Measurements from ENCODE around the gene CBFA2T2.
A peak's percentile ranks its signal among the peaks of the same experiment; 100 is the strongest.
"Not testable (repeated sequence)": the region's sequence is repeated elsewhere in the genome, so short reads cannot be mapped to it uniquely, and the experiment has no call there.

The CBFA2T2 gene

GRCh38 chr20:33553516-33553915 is 63.6 kb downstream of the CBFA2T2 start:
- DNase-seq = no peak

DNA sequence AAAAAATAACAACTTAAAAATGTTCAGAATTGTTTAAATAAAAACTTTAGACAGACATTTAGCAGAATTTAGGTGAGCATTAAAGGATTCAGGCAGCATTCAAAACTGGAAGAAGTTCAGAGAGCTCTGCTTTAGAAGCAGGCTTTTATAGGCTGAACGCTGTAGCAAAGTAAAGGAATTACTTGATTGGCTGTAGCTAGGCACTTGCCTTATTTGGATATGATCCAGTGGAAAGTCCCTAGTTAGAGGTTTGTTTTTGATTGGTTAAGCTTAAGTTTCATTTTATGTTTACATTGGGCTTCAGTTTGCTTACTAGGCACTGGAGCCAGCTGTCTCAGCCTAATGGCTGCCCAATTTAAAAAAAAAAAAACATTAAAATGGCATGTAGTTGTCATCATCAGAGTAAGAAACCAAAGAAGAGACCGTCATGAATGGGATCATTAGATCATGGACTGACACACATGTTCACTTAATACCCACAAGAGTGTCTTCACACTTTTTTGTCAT is 65.1 kb downstream of the CBFA2T2 start:
- peak; percentile 99 for DNase-seq

GRCh38 chr20:33555755-33556154 is 65.9 kb downstream of the CBFA2T2 start:
- DNase-seq = no peak

DNA sequence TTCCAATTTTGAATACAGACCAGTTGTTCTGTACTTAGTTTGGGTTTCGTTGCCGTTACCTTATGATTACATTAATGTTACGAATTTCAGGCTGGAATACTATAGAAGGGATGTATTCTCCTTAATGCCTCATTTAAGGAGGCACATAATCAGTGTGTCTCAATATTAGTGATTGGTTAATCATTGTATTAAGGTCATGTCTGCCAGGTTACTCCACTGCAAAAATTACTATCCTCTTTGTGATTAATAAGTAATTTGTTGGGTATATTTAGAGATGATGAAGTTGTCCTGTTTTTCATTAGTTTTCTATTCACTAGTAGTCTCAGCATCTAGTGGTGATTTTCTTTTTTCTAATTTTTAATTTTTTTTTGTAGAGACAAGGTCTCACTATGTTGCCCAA is 66.3 kb downstream of the CBFA2T2 start:
- no peak for DNase-seq

DNA sequence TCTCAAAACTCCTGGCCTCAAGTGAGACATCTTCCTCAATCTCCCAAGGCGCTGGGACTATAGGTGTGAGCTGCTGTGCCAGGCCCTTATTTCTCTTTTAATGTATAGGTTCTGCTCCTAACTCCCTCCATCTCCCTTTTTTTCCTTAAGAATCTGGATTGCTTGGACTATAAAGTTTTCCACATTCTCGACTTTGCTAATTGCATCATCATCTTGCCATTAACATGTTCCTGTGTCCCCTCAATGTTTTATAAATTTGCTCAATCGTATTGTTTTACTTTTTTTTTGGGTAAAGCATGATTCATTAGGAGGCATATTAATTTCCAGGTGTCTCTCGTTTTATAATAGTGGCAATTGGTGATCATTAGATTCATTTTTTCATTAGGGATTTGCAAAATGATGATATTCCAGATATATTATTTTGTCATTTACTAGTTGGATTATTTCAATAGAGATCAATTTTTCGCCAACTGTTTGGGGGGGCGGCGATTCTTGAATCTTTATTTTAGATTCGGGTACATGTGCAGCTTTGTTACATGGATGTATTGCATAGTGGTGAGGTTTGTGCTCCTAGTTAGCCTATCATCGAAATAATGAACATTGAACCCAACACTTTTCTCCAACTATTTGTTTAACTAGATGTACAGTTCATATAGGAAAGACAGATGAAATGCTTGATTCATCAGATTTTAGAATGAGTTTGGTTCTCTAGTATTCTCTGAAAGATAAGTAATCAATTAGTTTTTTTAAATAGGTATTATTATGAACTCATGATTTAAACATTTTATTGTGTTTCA is 68.7 kb downstream of the CBFA2T2 start:
- DNase-seq = no peak

DNA sequence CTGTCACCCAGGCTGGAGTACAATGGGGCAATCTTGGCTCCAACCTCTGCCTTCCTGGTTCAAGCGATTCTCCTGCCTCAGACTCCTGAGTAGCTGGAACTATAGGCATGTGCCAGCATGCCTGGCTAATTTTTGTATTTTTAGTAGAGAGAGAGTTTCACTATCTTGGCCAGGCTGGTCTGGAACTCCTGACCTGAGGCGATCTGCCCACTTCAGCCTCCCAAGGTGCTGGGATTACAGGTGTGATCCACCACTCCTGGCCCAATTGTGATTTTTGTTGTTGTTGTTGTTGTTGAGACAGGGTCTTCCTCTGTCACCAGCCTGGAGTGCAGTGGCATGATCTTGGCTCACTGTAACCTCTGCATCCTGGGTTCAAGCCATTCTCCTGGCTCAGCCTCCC is 69.3 kb downstream of the CBFA2T2 start:
- DNase-seq = no peak

DNA sequence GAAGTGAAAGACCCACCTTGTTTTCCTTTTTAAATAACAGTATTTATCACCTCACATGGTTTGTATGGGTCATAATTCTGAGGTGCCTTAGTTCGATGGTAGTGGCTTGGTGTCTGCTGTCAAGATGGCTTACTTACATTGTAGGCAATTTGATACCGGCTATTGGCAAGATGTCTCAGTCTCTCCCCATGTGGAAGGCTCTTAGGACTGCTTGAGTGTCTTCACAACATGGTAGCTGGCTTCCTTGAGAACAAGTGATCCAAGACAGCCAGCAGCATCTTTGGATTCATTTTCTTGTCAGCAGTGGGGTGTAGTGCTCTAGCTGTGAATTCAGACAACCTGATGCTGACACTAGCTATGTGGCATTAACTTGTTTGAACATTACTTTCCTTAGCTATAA is 70.1 kb downstream of the CBFA2T2 start:
- DNase-seq = no peak

DNA sequence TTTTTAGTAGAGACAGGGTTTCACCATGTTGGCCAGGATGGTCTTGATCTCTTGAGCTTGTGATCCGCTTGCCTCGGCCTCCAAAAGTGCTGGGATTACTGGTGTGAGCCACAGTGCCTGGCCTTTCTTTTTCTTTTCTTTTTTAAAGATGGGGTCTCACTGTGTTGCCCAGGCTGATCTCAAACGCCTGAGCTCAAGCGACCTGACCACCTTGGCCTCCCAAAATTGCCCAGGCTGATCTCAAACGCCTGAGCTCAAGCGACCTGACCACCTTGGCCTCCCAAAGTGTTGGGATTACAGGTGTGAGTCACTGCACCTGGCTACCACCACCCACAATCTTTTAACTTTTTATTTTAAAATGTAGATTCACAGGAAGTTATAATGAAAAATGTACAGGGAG is 71.2 kb downstream of the CBFA2T2 start:
- not testable (repeated sequence) for DNase-seq

GRCh38 chr20:33561692-33562601 is 72.1 kb downstream of the CBFA2T2 start:
- DNase-seq = peak; percentile 98

- DNase-seq = peak; percentile 25
These were observed 73.9 kb downstream of the CBFA2T2 start for GRCh38 chr20:33563788-33564187.

DNA sequence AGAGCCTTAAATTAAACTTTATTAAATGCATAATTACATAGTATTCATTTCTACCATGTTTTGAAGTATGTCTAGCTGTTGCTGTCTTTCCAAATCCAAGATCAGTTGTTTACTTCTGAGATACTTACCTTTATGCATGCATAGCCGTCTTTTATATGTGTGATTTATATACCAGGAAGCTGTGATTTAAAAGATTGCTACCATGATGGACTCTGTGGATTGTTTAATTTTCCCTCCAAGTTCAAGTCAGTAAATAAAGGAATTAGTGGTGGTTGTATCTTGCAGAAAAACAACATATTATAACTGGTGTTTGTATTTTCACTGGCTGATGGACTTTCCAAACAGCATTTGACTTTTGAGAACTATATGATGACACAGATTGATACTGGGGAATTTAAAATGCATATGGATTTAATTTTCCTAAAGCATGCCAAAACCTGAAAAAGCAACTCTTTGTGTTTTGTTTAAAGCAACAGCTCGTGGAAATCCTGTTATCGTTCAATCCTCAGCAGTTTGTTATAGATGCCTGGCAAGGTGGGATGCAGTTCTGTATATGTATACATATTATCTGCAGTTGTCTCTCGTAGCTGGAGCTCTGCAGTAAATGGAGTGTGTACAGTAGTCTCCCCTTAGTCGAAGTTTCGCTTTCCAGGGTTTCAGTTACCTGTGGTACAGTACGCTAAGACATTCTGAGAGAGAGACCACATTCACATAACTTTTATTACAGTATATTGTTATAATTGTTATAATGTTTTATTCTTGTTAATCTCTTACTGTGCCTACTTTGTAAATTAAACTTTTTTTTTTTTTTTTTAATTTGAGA is 77.1 kb downstream of the CBFA2T2 start:
- peak; percentile 68 for DNase-seq

- no peak for DNase-seq
These were observed 78.1 kb downstream of the CBFA2T2 start for GRCh38 chr20:33567949-33568348.

- DNase-seq = peak; percentile 97
These were observed 78.5 kb downstream of the CBFA2T2 start for GRCh38 chr20:33568378-33568777.

DNA sequence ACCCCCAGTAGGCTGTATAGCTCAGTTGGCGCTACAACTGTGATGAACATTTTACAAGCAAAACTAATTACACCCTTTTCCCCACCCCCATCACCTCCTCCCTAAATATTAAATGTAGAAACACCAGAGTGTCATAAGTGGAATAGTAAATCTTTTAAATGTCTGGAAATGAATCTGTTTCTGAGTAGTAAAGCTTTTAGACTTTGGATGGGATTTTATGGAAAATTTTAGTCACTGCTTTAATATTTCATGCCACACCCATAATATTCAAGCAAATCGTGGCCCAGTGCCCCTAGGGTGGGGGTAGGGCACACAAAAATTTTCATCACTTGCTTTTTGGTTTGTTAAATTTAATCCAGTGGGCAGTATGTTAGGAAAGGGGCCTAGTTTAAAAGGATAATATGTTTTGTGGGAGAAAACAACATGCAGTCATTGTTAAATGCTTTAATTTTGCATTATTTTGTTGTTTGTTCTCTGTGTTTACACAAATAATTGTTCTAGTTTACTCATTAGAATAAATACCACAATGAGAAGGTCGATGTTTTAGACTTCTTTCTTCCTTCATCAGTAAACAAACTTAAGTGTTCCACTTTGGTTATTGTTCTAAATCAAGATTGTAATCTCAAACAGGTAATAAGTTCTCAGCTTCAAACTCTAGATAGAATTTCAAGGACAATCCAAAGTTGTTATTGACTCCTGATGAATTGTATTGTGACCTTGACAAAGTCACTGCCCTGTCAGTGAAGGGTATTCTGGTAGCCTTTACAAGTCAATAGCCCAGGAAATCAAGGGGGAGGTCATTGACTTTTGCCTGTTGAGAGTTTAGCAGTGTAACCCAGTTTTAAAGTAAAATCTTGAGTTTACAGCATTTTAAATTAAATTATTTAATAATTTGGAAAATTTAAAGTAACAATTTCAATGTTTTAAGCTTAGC is 79.2 kb downstream of the CBFA2T2 start:
- DNase-seq = no peak

GRCh38 chr20:33569802-33570391 is 80.0 kb downstream of the CBFA2T2 start:
- DNase-seq = peak; percentile 23

- DNase-seq = no peak
These were observed 80.8 kb downstream of the CBFA2T2 start for GRCh38 chr20:33570743-33571142.

DNA sequence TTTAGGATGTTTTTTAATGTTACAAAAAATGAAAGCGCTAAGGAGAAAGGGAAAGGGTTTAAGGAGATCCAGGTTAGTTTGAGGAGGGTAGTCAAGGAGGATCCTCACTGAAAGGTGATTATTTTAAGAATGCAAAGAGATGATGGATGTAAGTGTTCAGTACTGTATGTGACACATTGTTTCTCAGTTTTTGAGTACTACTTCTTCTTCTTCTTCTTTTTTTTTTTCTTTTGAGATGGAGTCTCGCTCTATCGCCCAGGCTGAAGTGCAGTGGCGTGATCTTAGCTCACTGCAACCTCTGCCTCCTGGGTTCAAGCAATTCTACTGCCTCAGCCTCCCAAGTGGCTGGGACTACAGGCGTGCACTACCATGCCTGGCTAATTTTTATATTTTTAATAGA is 83.4 kb downstream of the CBFA2T2 start:
- DNase-seq = not testable (repeated sequence)

DNA sequence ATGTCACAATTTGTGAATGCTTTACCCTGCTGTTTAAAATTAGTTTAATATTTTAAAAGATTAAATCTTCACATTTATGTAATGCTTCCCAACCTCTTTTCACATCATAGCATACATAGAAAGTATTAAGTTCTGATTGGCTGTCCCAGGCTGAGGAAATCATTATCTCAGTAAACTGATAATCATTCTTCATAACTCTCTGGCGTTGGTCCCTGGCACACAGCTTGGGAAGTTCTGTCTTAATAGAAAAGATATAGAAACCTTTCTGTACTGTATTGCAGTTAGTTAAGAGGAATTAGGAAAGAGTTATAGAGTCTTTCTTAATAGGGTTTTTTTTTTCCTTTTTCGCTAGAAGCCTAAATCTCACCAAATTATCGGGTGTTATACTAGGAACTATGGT is 85.4 kb downstream of the CBFA2T2 start:
- DNase-seq = no peak

- peak; percentile 38 for DNase-seq
These were observed 86.7 kb downstream of the CBFA2T2 start for GRCh38 chr20:33576432-33577125.

- no peak for DNase-seq
These were observed 88.6 kb downstream of the CBFA2T2 start for GRCh38 chr20:33578510-33578909.

DNA sequence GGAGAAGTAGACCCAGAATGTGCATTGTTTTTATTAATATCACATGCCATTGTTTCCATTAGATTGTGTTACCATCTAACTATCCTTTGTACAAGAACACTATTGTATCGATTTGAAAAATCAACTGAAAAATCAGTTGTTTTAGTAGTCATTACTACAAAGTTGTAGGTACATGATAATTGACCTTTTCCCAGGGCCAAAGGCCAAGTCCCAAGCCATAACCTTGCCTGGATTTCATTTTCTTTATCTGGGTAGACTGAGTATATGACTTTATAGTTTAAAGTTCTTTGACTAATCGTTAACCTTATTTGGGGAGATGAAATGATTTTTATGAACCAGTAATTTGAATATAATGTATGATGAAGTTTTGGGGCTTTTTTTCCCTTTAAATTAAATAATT is 93.2 kb downstream of the CBFA2T2 start:
- DNase-seq = no peak
